ENCODE measurements around the gene PDK2.

PDK2 gene

DNA sequence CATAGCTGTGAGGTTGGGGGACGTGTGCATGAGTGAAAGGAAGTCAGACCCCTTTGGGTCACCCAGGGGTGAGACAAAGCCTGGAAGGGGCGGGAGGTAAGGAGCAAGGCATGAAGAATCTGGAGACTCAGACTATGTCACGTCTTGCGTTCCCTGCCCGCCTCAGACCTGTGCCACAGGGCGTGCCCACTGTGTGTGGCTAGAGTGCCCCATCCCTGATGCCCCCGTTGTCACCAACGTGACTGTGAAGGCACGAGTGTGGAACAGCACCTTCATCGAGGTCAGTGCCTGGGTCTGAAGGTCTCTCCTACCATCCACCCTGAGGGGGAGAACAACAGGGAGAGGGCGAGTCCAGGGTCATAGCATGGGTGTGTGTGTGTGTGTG lies 15.1 kb upstream of the PDK2 start:
- no peak for DNase-seq

- DNase-seq = no peak
These were observed 14.3 kb upstream of the PDK2 start for GRCh38 chr17:50080827-50081226.

DNA sequence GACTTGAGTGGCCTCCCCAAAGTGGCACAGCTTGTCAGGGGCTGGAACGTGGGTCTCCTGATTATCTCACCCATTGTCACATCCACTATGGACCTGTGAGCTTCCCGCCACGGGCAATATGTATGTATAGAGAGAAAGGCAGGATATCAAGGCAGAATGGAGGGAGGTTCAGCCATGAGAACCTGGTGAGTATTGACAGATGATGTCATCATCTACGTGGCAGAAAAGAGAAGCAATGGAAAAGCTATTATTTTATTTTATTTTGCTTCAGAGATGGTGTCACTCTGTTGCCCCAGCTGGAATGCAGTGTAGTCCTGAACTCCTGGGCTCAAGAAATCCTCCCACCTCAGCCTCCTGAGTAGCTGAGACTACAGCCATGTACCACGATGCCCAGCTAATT lies 13.4 kb upstream of the PDK2 start:
- no peak for DNase-seq

- peak; percentile 78 for DNase-seq
These were observed 7.8 kb upstream of the PDK2 start for GRCh38 chr17:50087246-50087911.

DNA sequence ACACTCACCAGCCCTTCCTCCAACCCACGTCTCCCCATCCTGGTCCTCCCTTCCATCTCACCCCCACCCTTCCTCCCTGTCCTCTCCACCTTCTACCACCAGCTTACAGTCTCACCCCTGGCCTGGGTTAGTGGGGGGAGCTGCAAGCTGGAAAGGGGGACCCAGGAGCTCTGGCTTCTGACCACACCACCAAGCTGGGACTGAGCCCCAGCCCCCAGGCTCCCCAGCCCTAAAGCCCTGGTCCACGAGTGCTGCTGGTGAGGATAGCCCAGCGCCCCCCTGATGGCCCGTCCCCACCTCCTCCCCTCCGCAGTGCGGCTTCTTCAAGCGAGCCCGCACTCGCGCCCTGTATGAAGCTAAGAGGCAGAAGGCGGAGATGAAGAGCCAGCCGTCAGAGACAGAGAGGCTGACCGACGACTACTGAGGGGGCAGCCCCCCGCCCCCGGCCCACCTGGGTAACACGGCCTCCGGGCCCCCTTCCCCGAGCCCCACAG lies 7.2 kb upstream of the PDK2 start:
- DNase-seq = no peak

- DNase-seq = no peak
These were observed 6.0 kb upstream of the PDK2 start for GRCh38 chr17:50088952-50089825.

DNA sequence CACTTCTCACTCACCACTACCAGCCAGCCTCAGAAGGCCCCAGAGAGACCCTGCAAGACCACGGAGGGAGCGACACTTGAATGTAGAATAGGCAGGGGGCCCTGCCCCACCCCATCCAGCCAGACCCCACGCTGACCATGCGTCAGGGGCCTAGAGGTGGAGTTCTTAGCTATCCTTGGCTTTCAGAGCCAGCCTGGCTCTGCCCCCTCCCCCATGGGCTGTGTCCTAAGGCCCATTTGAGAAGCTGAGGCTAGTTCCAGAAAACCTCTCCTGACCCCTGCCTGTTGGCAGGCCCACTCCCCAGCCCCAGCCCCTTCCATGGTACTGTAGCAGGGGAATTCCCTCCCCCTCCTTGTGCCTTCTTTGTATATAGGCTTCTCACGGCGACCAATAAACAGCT lies 5.1 kb upstream of the PDK2 start:
- no peak for DNase-seq

DNA sequence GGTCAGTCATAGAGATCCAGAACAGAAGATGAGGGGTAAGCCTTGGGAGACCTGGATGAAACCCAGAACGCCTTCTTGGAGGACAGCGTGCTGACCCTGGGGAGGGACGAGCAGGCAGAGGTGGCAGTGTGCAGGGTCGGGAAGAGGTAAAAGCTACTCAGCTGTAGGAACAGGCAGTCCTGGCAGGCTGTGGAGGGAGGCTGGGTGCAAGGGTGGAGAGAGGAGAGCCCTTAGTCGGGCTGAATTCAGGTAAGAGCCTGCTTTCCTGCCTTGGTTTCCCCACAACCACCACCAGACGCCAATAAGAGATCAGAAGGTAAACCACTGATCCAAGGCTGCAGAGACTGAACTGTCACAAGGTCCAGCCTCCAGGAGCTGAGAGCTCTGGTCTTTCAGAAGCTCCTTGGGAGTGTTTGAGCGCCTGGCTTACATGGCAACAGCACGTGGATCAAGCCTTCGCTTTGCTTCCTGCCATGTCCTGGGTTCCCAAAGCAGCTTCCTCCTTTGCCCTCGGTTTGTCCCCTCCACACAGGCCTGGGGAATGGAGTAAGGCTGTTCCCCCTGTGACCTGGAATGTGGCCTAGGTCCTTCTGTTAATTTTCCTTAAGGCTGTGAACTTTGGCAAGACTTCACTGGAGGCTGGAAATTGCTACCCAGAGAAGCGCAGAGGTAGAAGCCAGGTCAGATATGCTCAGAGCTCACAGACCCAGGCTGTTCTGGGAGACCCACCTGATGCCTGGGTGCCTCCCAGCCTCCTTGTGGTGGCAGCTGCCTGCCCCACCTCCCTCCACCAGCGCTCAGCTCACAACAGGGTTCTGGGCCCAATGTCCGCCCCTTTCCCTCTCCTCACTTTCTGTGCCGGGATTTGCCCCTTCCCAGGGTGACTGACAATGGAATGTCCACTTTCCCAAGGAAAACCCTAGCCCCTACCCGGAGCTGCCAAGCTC lies 3.9 kb upstream of the PDK2 start:
- no peak for DNase-seq

DNA sequence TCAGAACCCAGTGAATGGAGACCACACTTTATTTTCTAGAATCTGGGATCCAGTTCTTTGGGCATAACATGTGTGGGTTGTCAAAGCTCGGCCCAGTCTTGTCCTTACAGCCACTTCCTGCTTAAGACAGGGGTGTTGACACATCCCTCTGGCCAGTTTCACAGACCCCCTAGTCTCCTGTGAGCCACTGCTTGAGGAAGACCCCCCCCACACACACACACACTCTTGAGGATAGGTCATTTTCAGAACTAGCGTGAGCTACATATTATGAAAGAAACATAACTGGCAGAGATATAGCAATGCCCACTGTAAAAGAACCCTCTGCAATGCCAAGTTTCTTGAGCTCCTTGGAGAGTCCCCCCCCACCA lies 3.2 kb upstream of the PDK2 start:
- no peak for DNase-seq

DNA sequence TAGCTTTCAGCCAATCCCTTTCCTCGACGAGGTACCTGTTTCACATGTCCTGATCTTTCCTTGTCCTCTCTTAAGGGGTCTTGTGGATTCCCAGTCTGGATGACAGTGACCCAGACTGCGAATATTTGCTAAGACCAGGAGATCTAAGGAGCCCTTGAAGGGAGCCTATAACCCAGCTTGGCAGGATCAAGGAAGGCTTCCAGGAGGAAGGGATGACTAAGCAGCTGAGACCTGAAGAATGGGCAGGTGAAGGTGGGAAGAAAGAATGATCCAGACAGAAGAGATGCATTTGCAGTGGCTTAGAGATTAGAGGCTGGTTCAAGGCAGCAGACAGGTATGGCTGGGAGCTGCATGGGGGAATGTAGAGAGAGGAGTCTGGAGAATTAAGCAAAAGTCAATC lies 1.9 kb upstream of the PDK2 start:
- no peak for DNase-seq

- no peak for DNase-seq
These were observed 1.3 kb upstream of the PDK2 start for GRCh38 chr17:50093807-50094206.

DNA sequence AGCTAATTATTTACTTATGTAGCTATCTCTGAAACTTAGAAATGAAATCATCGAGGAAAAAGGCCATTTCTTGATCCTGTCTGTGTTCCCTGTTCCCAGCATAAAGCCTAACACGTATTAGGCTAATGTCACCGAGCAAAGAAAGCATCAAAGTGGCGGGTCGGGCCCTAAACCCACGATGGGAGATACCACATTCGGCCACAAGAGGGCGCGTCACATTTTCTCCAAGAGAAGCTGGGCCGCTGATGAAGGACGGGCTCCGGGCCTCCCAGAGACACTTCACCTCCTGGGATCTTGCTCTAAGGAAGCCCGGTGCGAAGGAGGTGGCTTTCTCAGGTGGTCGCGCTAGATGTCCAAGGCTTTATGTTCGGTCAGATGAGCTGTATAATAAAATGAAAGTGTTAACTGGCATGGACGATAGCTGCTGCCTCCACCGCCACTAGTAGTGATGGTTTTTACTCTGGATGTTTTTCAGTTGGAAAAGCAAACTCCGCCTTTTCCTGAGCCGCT lies 853 bp upstream of the PDK2 start:
- peak; percentile 89 for DNase-seq

GRCh38 chr17:50095626-50096037 lies 481 bp downstream of the PDK2 start:
- no peak for DNase-seq

- no peak for DNase-seq
These were observed 941 bp downstream of the PDK2 start for GRCh38 chr17:50096092-50096491.

GRCh38 chr17:50096758-50097157 lies 1.6 kb downstream of the PDK2 start:
- DNase-seq = no peak

DNA sequence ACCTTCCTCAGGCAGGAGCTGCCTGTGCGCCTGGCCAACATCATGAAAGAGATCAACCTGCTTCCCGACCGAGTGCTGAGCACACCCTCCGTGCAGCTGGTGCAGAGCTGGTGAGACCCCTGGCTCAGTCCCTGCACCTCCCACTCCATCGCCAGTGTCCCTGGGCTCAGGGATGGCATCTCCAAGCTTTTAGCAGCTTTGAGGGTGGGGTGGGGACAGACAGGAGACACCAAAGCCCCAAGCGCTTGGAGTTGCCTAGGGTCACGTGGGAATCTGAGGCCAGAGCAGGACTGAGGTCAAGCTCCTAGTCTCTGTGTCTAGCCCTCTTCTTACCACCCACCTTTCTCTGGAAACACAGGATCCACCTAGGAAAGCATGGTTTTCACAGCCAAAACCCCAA lies 2.3 kb downstream of the PDK2 start:
- no peak for DNase-seq

GRCh38 chr17:50097926-50098325 lies 2.8 kb downstream of the PDK2 start:
- DNase-seq = no peak

DNA sequence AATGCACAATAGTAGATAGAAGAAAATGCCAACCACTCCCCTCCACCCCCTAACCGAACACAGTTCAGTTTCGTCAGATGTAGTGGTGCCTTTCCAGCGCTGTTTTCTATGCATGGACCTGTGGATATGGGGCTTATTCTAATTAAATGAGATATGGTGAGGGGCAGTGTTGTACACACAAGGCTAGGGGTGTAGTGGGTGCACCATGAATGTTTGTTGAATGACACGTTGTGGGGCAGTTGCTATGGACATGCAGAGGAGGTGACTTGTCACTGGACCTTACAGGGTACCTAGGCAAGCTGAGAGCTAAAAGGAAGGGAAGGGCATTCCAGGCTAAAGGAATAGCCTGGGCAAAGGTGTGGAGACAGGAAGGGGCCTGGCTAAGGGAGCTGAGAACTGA lies 3.4 kb downstream of the PDK2 start:
- no peak for DNase-seq

DNA sequence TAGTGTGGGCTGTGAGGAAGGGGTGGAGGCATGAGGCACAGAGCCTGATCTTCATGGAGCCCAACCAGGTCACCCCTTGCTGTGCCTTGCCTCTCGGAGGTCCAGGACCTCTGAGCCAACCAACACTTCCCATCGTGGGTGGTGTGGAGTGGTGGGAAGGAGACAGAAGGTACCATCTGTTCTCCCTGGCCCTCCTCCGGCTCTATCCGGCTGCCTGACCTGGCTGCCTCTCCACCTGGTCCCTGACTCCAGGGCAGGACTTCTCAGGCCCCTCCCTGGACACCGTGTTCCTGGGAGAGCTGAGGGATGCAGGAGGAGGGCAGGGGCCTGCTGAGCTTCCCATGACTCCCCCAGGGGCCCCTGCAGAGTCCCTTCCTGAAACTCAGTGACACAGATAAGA lies 3.9 kb downstream of the PDK2 start:
- no peak for DNase-seq

DNA sequence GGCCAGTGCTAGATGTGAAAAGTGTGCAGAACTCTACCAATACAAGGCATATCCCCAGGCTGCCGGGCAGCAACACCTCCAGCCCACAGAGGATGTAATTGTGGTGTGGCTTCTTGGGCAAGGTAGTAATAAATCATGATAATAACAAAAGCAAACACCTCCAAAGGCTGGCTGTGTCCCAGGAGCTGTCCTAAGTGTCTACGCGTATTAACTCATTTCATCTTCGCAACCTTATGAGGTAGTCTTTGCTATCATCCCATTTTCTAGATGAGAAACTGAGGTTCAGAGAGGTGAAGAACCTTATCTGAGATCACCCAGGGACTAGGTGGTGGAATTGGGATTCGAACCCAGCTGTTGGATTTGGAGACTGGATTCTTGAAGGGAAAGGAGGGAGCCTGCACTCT lies 5.3 kb downstream of the PDK2 start:
- no peak for DNase-seq

DNA sequence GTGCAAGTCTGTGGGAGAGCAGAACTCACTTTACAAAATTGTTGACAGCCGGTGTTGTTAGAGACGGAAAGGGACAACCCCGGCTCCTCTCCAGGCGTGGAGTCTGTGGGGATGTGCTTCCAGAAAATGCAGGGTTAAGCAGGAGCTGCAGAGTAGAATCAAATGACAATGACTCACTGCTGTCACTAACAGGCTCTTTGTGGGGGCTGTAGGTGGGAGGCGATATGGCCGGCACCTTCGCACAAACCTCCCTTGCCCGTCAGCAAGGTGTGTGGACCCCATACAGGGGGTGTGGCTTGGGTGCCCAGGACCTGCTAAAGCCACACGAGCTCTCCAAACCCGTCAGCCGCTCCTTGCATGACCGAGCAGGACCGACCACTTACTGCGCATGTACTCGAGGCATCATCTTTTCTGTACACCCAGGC lies 5.8 kb downstream of the PDK2 start:
- DNase-seq = no peak

- peak; percentile 67 for DNase-seq
These were observed 6.4 kb downstream of the PDK2 start for GRCh38 chr17:50101346-50102163.

All from left hindlimb (tissue), 1 donor.